Activated CD8-positive, alpha-beta memory T cell treated with anti-CD3 and anti-CD28 coated beads for 36 hours (primary cell): ENCODE results near the gene C16orf95. TPM values are rescaled to one million over a fixed set of nuclear protein-coding genes. Genes with fewer than 3 reads are reported as not detected.

ENCODE experiments used
- CTCF ChIA-PET: fragments of 350-600 bp; sonication (Branson Sonifier 250); formaldehyde crosslinking; loops from one replicate; lab custom pipeline; 2021; ENCODE audit warnings: antibody characterized with exemption; lab: Charles Lee
- POLR2A ChIA-PET: fragments of 350-600 bp; sonication (Branson Sonifier 250); formaldehyde crosslinking; loops from one replicate; lab custom pipeline; 2021; ENCODE audit warnings: antibody characterized with exemption; lab: Charles Lee
- total RNA-seq, 2 experiments: library from RNA; stranded (reverse); gene quantifications; one replicate each; pipeline ENCODE4 v1.2.3, GENCODE V29; 2021

Gene C16orf95
- total RNA-seq, 2 experiments from 2014 or later, result 10.3 to 11.1 TPM

DNA sequence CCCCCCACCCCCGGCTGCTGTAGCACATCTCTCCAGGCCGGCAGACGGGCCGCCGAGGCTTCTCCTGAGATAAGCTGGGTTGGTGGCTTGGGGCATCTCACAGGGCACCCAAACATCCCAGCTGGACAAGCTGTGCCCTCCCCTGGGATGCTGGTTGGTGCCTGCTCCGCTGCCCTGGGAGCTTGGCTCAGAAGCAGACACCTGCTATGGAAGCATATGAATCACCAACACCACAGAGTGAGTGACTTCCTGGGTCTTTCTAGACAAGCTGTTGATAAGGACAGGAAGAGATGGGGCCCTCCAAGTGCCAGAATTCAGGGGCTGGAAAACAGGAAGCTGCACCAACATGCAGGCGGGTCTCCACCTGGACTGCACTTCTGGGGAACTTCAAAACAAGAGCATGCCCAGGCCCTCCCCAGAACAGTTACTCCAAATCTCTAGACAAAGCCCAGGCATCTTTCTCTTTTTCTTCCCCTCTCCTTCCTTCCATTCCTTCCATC, 13.7 kb downstream of the C16orf95 start:
- CTCF ChIA-PET, result interaction anchor here (0.8 kb wide), 1 partner anchor 11 kb away, joined by 3 read pairs; no protein-coding TSS in a partner anchor
- POLR2A ChIA-PET, result no interaction called here

DNA sequence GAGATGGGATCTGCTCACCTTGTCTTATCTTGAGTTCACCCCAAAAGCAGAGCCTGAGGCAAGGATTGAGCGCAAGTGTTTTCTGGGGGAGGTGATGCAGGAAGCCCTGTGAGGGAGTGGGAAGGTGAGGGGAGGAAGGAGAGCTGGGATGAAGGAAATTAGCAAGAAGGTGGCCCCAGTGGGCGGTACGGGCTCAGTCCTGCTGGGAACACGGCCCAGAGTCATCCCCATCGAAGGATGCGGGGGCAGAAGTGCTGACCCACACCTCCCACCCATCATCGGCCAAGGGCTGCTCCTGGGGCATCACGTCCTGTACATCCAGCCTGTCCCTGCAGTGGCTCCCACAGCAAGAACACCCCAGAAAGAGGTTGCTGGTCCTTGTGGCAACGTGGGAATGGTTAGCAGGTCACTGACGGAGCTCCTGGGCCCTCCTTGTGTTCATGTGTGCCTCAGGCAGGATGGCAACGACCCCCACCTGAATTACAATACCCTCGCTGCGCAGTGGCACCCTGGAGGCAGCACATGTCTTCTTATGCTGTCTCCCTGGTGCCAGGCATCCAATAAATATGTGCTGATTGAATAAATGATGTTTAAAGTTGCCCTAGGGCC, 18.2 kb downstream of the C16orf95 start:
- ChIA-PET POLR2A (no interaction called here), CTCF (interaction anchor here (1.4 kb wide), 1 partner anchor 103 kb away, joined by 4 read pairs; no protein-coding TSS in a partner anchor)

DNA sequence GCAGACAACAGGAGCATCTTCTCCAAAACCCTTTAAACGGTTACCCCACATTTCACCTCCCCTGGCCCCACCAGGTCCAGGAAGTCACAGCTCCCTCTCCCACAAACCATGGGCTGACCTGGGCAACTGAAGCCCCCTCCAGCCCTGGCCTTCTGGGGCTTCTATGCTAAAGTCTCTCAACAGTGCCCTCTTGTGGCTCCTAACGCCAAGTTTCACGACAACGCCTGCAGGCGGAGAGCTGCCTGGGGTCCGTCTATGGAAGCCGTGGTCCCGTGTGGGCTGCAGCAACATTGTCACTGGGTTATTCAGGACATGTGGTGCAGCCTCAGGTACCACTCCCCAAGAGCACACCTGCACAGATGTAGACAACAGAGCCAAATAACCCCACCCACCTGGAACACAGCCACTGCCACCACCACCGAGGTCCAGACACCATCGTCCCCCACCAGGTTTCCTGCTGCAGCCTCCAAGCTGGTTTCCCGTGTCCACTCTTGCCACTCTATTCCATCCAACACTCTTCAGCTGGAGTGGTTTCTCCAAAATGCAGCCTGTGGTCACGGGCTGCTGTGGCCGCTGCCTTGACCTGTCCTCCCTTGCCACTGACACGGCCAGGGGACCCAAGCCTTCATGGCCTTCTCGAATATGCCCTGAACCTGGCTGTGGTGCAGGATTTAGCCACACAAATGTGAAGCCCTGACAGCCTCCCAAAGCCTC, 19.1 kb downstream of the C16orf95 start:
- CTCF ChIA-PET, result interaction anchor here (0.5 to 1.4 kb wide), 6 partner anchors 10 to 133 kb away, joined by 3 to 4 read pairs (median 4); partner anchors contain the start of gene FBXO31
- POLR2A ChIA-PET, result no interaction called here

DNA sequence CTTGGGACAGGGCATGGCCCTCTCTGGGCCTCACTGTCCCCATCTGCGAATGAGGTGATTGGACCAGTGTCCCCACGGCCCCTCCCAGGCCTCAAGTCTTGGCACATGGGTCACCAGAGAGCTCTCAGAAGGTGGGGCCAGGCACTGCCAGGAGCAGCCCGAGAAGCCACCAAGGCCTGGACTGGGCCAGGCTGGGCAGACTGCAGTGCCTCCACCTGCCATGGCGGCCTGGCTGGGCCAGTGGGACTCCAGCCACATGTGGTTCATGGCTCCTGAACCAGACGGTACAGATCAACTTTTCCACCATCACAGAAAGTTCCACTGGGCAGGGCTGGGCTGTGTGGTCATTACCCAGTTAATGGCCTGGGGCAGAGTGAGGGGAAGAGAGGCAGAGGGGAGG, 19.8 kb downstream of the C16orf95 start:
- POLR2A ChIA-PET, result no interaction called here
- CTCF ChIA-PET, result interaction anchor here (0.5 to 1.4 kb wide), 5 partner anchors 9 to 134 kb away, joined by 3 to 5 read pairs (median 4); partner anchors contain the start of gene FBXO31

DNA sequence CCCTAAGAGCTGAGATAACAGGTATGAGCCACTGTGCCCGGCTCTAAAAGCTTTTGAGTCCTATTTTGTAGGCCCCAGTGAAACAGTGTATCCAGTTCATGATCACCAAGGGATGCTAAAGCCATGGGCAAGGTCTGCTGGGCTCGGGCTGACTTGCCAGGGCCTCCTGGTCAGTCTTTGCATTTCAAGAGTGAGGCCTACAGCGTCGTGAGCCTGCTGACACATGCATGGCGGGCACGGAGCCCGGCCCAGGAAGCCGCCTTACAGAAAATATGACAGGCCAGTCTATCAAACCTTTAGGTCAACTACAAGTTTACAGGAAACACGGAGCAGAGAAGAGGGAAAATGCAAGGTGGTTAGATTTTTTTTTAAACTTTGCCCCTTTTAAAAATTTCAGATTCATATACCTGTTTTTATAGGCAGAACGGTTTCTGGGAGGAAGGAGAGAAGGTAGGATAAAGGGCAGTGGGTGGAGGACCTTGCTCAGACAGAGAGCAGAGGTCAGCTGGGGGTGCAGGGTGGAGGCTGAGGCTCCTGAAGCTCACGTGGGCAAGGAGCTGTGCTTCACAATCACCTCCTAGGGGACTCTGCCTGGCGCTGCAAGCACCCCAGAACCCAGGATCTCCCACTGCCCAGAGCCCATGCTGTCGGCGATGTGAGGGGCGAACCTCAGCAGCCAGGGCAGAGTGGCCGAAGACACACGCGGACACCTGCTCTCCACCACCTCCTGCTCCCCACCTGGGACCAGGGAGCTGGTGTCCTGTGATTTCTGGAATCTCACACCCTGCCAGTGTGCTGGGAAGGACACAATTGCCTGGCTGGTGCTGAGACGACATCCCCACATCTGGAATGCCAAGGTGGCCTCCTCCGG, 21.3 kb downstream of the C16orf95 start:
- POLR2A ChIA-PET, result no interaction called here
- CTCF ChIA-PET, result no interaction called here

DNA sequence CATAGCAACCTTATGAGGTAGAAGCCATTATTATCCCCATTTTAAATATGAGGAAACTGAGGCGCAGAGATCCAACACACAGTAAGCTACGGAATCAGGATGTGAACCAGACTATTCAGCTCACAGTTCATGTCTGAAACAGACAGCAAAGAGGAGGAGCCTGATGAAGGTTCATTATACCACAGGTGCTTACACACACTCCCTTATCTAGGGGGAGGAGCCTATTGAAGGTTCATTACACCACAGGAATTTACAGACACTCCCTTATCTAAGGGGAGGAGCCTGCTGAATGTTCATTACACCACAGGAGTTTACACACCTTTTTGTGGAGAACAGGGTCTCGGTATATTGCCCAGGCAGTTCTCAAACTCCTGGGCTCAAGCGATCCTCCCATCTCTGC, 21.9 kb downstream of the C16orf95 start:
- ChIA-PET CTCF (no interaction called here), POLR2A (no interaction called here)

DNA sequence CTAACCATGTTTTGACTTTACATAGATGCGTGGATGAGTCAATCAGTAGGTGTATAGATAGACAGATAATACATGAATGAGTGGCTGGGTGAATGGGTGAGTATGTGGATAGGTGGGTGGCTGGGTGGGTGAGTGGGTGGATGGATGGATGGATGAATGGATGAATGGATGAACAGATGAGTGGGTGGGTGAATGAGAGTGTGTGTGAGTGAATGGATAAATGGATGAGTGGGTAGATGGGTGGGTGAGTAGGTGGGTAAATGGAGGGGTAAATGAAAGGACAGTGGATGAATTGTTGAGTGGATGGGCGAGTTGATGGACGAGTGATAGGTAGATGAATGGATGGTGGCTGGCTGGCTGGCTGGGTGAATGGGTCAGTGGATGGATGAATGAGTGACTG, 23.2 kb downstream of the C16orf95 start:
- CTCF ChIA-PET, result no interaction called here
- POLR2A ChIA-PET, result no interaction called here

DNA sequence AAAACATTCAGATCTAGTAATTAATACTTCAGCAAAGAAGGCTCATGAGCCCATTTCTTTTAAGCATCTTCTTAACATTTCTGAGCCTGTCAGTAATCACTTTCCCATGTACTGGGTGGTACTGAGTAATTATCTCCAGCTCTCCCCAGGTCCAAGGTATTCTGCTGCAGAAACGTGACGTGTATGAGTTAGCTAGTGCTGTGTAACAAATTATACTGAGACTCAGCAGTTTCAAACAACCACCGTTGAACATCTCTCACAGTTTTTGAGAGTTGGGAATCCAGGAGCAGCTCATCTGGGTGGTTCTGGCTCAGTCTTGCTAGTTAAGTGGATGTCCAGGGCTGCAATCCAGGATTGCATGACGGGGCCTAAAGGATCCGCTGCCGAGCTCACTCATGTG, 25.2 kb downstream of the C16orf95 start:
- CTCF ChIA-PET, result interaction anchor here (0.8 kb wide), 1 partner anchor 12 kb away, joined by 3 read pairs; no protein-coding TSS in a partner anchor
- POLR2A ChIA-PET, result interaction anchor here (0.7 kb wide), 1 partner anchor 48 kb away, joined by 3 read pairs; no protein-coding TSS in a partner anchor

DNA sequence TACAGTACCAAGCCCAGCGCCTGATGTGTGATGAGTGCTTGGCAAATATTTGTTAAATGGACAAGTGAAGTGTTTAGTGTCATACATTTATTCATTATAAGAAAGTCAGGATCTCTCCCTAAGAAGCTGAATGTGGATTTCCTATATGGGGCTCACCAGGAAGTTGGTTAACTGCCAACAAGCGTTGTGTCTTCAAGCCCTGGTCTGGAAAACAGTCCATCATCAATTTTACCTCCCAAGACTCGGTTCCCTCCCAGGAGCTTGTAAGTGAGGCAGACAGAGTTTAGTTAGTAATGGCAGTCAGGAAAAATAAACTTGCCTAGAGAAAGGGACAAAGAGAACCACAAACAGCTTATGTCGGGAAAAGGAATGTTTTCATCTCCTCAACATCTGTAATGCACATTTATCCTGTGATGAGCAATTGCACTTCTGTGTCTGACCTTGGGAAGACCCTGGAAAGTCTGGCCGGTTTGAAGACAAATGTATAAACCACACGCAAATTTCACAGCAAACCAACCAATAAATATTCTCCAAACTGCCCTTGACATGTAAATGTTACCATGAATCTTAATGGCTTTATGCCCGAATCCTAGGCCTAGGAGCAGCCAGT, 28.3 kb downstream of the C16orf95 start:
- POLR2A ChIA-PET, result no interaction called here
- CTCF ChIA-PET, result interaction anchor here (1.3 kb wide), 1 partner anchor 9 kb away, joined by 3 read pairs; no protein-coding TSS in a partner anchor

DNA sequence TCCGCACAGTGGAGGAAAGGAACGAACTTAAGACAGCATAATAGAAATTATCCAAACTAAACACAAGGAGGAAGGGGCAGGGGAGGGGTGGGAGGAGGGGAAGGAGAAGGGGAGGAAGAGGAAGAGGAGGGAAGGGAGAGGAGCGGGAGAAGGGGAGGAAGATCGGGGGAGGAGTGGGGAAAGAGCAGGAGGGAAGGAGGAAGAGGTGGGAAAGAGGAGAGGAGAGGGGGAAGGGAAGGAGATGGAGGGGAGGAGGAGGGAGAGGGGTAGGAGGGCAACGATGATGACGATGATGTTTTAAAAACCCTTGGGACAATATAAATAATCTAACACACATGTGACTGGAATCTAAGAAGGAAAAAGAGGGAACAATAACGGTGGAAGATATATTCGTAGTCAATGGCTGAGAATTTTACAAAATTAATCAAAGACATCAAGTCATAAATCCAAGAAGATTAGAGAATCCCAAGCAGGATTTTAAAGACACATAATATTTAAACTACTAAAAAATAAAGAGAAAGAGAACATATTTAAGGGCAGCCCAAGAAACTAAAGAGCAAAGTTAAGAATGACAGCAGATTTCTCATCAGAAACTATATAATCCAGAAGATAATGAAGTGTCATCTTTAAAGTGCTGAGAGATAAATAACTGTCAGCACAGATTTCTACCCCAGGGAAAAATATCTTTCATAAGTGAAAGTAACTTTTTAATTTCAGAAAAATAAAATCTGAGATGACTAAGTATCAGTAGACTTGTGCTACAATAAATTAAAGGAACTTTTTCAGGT, 30.2 kb downstream of the C16orf95 start:
- CTCF ChIA-PET, result no interaction called here
- POLR2A ChIA-PET, result no interaction called here

DNA sequence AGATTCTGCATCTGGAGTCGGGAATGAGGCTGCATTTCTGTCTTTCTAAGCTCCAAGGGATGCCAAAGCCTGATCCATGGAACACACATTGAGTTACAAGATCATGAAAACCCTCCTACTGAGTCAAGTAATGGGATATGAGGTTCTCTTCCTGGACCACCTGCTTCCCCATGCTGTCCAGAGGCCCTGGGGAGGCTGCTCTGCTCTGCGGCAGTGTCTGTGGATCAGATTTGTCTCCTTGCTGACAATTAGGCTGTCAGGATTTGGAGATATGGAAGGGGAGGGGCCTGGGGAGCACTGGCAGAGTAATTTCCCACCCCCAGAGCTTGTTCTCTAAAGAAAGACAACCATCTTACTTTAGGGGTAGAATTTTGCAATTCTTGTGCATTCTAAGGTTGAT, 33.0 kb downstream of the C16orf95 start:
- POLR2A ChIA-PET, result no interaction called here
- CTCF ChIA-PET, result interaction anchor here (0.6 kb wide), 1 partner anchor 16 kb away, joined by 6 read pairs; no protein-coding TSS in a partner anchor

DNA sequence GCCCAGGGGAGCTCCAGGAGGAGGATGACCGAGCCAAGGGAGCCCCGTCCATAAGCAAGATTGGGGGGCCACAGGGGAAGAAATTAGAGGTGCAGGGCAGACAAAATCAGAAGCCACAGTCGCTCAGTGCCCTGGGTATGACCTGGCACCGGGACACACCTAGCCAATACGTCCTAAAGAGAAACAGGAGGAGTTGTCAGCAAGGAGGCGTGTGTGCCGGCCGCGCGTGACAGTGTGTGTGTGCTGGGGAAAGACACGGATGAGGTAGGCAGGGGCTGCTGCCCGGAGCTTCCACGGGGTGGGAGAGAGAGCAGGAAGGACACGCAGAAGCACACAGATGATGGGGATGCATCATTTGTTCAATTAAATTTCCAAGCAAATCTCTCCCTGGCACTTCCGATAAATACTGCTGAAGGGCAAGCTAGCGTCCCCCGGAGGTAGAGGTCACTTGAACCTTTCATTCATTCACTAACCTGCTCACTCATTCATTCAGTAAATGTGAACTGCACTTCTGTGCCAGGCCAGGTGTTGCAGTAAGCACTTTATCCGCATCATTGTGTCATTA, 38.0 kb downstream of the C16orf95 start:
- ChIA-PET POLR2A (no interaction called here), CTCF (no interaction called here)

DNA sequence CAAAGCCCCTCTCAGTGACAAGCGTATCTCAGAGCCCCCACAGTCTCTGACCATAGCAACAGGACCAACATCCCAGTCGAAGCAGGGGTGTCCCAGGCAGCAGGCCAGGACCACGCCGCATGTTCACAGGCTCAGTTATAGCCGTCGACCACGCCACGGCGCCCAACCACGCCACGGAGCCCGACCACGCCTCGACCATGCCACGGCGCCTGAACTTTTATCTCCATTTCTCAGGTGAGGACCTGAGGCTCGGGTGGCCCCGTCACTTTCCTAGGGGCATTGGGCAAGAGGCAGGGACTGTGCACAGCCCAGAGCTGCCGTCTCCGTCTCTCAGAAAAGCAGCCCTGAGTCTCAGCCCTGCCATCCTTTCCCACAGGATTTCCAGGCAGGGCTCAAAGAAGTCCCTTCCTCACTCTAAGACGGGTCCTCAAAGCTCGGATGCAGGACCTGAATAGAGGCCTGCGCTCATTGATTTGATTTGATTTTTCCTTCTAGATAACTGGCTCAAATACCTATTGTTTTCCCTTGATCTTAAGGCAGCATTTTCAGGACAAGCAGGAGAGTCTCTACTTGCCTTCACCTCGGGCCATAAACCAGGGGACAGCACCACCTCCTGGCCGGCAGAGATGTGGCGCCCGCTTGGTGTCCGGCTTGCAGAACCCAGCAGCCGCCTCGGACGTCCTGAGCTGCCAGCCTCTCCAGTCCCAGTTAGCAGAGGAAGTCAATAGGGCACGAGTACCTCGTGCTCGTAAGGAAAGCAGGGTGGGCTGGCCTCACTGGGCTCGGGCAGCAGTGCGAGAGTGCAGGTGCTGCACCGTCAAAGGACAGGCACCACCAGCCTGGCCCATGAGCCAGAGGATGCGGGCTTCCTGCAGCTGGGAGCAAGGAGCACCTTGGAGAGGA, 38.8 kb downstream of the C16orf95 start:
- CTCF ChIA-PET, result interaction anchor here (0.5 to 1.0 kb wide), 3 partner anchors 18 to 714 kb away, joined by 3 read pairs; no protein-coding TSS in a partner anchor
- POLR2A ChIA-PET, result no interaction called here

DNA sequence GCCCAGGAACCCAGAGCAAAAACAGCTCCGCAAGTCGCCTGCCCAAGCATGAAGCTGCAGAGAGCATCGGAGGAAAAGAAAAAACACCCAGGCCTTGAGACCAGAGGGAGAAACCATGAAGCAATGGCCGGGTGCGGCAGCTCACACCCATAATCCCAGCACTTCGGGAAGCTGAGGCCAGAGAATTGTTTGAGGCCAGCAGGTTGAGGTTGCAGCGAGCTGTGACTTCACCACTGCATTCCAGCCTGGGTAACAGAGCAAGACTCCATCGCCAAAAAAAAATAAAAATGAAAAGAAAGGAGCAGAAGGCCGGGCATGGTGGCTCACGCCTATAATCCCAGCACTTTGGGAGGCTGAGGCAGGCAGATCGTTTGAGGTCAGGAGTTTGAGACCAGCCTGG, 40.3 kb downstream of the C16orf95 start:
- ChIA-PET POLR2A (no interaction called here), CTCF (interaction anchor here (0.7 to 1.5 kb wide), 2 partner anchors 74 to 117 kb away, joined by 3 read pairs; no protein-coding TSS in a partner anchor)

DNA sequence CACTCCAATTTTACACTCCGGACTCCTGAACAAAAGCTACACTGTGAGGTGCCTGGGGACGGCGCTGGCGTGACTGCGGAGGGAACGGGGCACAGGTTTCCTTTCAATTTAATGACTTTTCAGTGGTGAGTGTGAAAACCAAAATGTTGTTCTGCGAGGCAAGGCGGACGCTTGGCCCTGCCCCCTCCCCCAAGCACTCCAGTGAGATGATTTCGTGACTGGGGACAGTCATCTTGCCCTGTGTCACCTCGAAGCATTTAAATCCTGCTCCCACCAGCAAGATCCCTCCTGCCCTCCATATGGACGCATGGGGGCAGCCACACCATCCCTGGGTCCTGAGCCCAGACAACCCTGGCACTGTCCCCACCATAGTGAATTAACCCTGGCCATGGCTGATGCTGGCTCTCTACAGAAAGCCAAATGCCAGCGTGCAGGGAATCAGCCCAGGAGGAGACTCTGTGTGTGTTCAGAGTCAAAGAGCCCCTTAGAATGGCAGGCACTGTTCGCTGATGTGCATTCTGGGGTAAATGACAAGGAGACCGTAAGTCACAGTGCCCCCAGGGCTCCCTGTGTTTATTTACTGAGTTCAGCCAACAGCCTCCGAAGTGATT, 41.0 kb downstream of the C16orf95 start:
- CTCF ChIA-PET, result interaction anchor here (1.5 kb wide), 1 partner anchor 73 kb away, joined by 3 read pairs; no protein-coding TSS in a partner anchor
- POLR2A ChIA-PET, result no interaction called here

DNA sequence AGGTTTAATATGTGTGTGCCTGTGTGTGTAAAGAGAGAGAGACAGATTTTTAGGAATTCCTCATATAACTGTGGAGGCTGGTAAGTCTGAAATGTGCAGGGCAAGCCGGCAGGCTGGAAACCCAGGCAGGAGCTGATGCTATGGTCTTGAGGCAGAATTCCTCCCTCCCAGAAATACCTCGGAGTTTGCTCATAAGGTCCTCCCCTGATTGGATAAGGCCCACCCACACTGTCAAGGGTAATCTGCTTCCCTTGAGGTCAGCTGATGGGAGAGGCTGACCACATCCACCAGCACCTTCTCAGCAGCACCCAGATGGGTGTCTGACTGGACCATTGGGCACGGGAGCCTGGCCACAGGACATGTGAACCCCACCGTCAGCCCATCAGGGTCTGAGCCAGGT, 42.4 kb downstream of the C16orf95 start:
- POLR2A ChIA-PET, result no interaction called here
- CTCF ChIA-PET, result no interaction called here
